ENCODE results near the gene NDUFC1. TPM values are rescaled to one million over a fixed set of nuclear protein-coding genes. Genes with fewer than 3 reads are reported as not detected.
"Not testable (repeated sequence)": the region's sequence is repeated elsewhere in the genome, so short reads cannot be mapped to it uniquely, and the experiment has no call there.

The NDUFC1 gene
- total RNA-seq, 2 experiments from 2014 or later, result 34.6 to 36.5 TPM

GRCh38 chr4:139314047-139314800 is 11.9 kb upstream of the NDUFC1 start:
- no peaks in the 10 kb centered on the region for H3K27me3 Mint-ChIP-seq
- POLR2A ChIA-PET, result no interaction called here
- peak; percentile 50 for ATAC-seq (ENCODE audit: low read depth)
- H3K27ac Mint-ChIP-seq, result peak overlapping the region; percentile 67
- peak overlapping the region; percentile 15 for H3K4me3 Mint-ChIP-seq
- DNase-seq, result no peak
- H3K9me3 Mint-ChIP-seq, result no peaks in the 10 kb centered on the region
- peaks cover 47% of the 10 kb centered on the region for H3K4me1 Mint-ChIP-seq
- peaks cover 30% of the 10 kb centered on the region for H3K36me3 Mint-ChIP-seq

- POLR2A ChIA-PET, result interaction anchor here (2.9 kb wide), 1 partner anchor 11 kb away, joined by 15 read pairs; the partner anchor contains the start of genes NAA15 and NDUFC1
- Mint-ChIP-seq H3K27ac (peak overlapping the region; percentile 17), H3K4me1 (peaks cover 47% of the 10 kb centered on the region), H3K36me3 (peaks cover 30% of the 10 kb centered on the region)
- not testable (repeated sequence) for H3K4me3 Mint-ChIP-seq; H3K9me3 Mint-ChIP-seq; DNase-seq; H3K27me3 Mint-ChIP-seq; ATAC-seq (ENCODE audit: low read depth)
These were observed 11.1 kb upstream of the NDUFC1 start for GRCh38 chr4:139313414-139313813.

DNA sequence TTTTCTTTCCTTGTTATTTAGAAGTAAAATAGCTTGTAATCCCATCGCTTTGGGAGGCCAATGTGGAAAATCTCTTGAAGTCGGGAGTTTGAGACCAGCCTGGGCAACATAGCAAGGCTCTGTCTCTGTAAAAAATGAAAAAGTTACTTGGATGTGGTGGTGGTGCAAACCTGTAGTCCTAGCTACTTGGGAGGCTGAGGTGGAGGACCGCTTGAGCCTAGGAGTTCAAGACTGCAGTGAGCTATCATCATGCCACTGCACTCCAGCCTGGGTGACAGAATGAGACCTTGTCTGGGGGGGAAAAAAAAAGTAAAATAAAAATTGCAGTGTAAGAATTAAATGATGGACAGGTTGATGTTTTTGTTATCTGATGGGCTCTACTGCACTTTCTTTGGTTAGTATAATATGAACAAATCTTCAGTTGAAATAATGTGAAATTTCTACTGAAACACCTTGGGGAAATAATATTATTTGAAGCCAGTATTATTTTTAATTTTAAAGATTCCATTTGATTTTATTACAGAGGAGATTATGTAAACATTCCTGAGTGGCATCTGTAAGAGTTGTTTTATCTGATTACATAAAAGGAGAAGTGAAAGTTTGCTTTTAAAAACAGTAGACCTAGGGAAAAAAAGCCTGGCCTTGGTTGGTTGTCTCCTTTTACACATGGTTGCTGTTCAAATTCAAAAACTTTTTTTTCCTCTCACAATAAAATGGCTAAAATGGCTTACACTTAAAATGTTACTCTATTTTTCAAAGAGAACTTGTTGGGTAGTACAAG is 10.5 kb upstream of the NDUFC1 start:
- no peak overlapping the region for H3K4me3 Mint-ChIP-seq
- H3K27me3 Mint-ChIP-seq, result no peaks in the 10 kb centered on the region
- H3K36me3 Mint-ChIP-seq, result peaks cover 27% of the 10 kb centered on the region
- ATAC-seq (ENCODE audit: low read depth), result no peak
- POLR2A ChIA-PET, result interaction anchor here (2.9 kb wide), 1 partner anchor 11 kb away, joined by 15 read pairs; the partner anchor contains the start of genes NAA15 and NDUFC1
- no peak for DNase-seq
- peak overlapping the region; percentile 17 for H3K27ac Mint-ChIP-seq
- peaks cover 49% of the 10 kb centered on the region for H3K4me1 Mint-ChIP-seq
- no peaks in the 10 kb centered on the region for H3K9me3 Mint-ChIP-seq

DNA sequence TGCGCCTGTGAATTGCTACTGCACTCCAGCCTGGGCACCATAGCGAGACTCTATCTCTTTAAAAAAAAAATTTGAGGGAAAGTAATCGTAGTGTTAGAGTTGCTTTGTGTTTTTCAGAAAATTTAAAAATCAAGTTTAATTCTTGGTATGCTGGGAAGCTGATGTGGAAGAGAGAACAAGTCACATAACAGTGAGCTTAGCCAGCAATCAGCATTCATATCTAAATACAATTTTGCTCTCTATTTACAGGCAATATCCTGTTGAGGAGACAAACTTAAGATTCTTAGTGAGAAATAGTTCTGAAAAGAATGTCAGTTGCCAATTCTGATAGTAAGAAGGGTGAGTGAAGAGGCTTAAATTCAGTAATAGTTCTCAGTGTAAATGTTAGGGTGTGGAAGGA is 9.6 kb upstream of the NDUFC1 start:
- Mint-ChIP-seq H3K9me3 (no peaks in the 10 kb centered on the region), H3K36me3 (peaks cover 25% of the 10 kb centered on the region), H3K27ac (no peak overlapping the region), H3K4me3 (no peak overlapping the region), H3K4me1 (peaks cover 50% of the 10 kb centered on the region), H3K27me3 (no peaks in the 10 kb centered on the region)
- DNase-seq, result no peak
- ATAC-seq (ENCODE audit: low read depth), result no peak
- POLR2A ChIA-PET, result interaction anchor here (0.6 to 2.9 kb wide), 2 partner anchors 10 to 11 kb away, joined by 4 to 15 read pairs; partner anchors contain the start of genes NAA15 and NDUFC1

DNA sequence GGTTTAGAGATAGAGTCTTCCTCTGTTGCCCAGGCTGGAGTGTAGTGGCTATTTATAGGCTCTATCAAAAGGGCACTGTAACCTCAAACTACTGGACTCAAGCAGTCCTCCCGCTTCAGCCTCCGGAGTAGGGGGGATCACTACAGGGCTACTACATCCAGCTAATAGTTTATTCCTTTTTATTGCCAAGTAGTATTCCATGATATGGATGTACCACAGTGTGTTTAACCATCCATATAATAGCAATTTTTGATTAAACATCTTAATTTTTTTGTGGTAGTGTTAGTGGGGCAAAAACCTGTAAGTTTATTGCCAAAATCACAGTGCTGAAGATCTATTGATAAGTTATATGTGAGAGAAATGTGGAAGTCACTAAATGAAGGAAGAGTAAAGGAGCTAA is 2.6 kb upstream of the NDUFC1 start:
- Mint-ChIP-seq H3K9me3 (no peaks in the 10 kb centered on the region), H3K27me3 (no peaks in the 10 kb centered on the region), H3K4me1 (peaks cover 37% of the 10 kb centered on the region), H3K4me3 (no peak overlapping the region), H3K36me3 (peaks cover 32% of the 10 kb centered on the region), H3K27ac (no peak overlapping the region)
- ATAC-seq (ENCODE audit: low read depth), result no peak
- DNase-seq, result no peak
- POLR2A ChIA-PET, result no interaction called here

DNA sequence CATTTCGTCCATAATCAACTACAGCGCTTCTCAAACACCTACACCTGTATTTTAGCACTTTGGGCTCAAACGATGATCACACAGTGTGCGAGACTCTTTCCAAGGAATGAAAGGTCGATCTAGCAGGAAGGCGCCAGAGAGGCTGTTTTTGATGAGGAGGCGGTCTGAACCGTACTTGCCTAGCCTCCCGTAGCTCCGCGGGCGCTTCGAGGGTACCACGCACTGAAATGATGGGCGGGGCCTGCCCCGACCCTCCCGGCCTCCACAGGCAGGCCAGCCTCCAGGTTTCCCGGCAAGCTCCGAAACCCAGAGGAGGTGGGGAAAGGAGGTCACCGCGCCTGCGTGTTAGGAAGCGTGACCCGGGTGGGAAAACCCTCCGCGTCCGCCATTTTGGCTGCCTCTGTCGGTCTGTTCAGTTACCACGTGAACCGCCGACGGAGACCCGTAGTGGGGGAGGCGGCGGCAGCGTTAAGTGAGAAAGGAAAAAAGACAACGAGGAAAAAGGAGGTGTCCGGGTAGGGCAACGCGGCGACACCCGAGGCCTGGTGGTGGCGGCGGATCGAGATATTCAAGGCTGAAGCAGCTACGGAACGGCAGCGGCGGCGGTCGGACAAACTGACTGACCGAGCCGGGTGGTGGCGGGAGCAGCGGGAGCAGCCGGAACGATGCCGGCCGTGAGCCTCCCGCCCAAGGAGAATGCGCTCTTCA is 1.0 kb downstream of the NDUFC1 start, which contains the start of gene NAA15:
Gene NAA15, plus strand, starts transcription at position 393 of the 708 bp plus-strand sequence. Its CDS starts 273 bp downstream, at position 666.
- Mint-ChIP-seq H3K4me3 (peak within 1 kb of the TSS; percentile 93), H3K27ac (peak within 1 kb of the TSS; percentile 95), H3K4me1 (peaks cover 34% of the 10 kb centered on the region), H3K36me3 (peaks cover 22% of the 10 kb centered on the region), H3K27me3 (no peaks in the 10 kb centered on the region), H3K9me3 (no peaks in the 10 kb centered on the region)
- ATAC-seq (ENCODE audit: low read depth) (peak; percentile 90), DNase-seq (peak; percentile 95)
- POLR2A ChIA-PET, result interaction anchor here (0.6 to 3.7 kb wide), 11 partner anchors 11 to 822 kb away, joined by 3 to 20 read pairs (median 6); partner anchors contain the start of genes ELF2 and SETD7

GRCh38 chr4:139300431-139301112 is 1.7 kb downstream of the NDUFC1 start:
- Mint-ChIP-seq H3K27ac (peak overlapping the region; percentile 95), H3K9me3 (no peaks in the 10 kb centered on the region)
- POLR2A ChIA-PET, result interaction anchor here (0.6 to 3.7 kb wide), 11 partner anchors 11 to 255 kb away, joined by 3 to 20 read pairs (median 6); partner anchors contain the start of genes ELF2 and SETD7

DNA sequence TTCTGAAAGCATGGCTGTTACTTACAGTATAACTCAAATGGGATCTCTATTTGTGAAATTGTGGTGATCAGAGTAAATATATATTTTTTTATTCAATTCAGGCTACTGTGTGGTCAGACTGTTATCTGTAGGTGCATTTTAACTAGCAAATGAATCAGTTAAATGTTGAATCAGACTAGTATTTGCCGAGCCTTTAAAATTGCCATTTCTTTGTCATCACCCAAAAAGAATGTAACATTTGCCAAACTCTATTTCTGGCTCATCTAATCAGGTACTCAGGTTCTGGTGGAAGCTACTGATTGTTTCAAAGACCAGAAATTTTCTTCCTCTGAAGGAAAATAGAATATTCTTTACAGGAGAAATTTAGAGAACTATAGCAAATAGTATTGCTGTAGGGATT is 2.7 kb downstream of the NDUFC1 start:
- DNase-seq (no peak), ATAC-seq (ENCODE audit: low read depth) (no peak)
- Mint-ChIP-seq H3K36me3 (peaks cover 13% of the 10 kb centered on the region), H3K27ac (no peak overlapping the region), H3K27me3 (no peaks in the 10 kb centered on the region), H3K4me3 (peak overlapping the region; percentile 93), H3K4me1 (peaks cover 30% of the 10 kb centered on the region), H3K9me3 (no peaks in the 10 kb centered on the region)
- POLR2A ChIA-PET, result interaction anchor here (0.6 kb wide), 1 partner anchor 18 kb away, joined by 3 read pairs; no protein-coding TSS in a partner anchor

More at GRCh38 chr4:139300431-139301112, 1.7 kb downstream of the NDUFC1 start:
- H3K27me3 Mint-ChIP-seq, result no peaks in the 10 kb centered on the region
- DNase-seq (no peak), ATAC-seq (ENCODE audit: low read depth) (peak; percentile 1)
- peaks cover 19% of the 10 kb centered on the region for H3K36me3 Mint-ChIP-seq
- peaks cover 40% of the 10 kb centered on the region for H3K4me1 Mint-ChIP-seq
- H3K4me3 Mint-ChIP-seq, result peak overlapping the region; percentile 93

GRCh38 chr4:139297001-139297410 is 5.3 kb downstream of the NDUFC1 start:
- ATAC-seq (ENCODE audit: low read depth) (no peak), DNase-seq (no peak)
- H3K36me3 Mint-ChIP-seq, result peaks cover 14% of the 10 kb centered on the region
- peaks cover 22% of the 10 kb centered on the region for H3K4me1 Mint-ChIP-seq
- H3K4me3 Mint-ChIP-seq, result no peak overlapping the region
- no peaks in the 10 kb centered on the region for H3K9me3 Mint-ChIP-seq
- no peak overlapping the region for H3K27ac Mint-ChIP-seq
- H3K27me3 Mint-ChIP-seq, result no peaks in the 10 kb centered on the region
- POLR2A ChIA-PET, result no interaction called here

- POLR2A ChIA-PET, result interaction anchor here (1.0 to 1.1 kb wide), 3 partner anchors 118 to 259 kb away, joined by 3 to 5 read pairs (median 3); partner anchors contain the start of gene RAB33B
- Mint-ChIP-seq H3K4me1 (peaks cover 22% of the 10 kb centered on the region), H3K4me3 (peak overlapping the region; percentile 98), H3K27ac (peak overlapping the region; percentile 93), H3K9me3 (no peaks in the 10 kb centered on the region), H3K36me3 (peaks cover 13% of the 10 kb centered on the region), H3K27me3 (no peaks in the 10 kb centered on the region)
- DNase-seq (no peak), ATAC-seq (ENCODE audit: low read depth) (no peak)
These were observed 6.4 kb downstream of the NDUFC1 start for GRCh38 chr4:139295942-139296299.

DNA sequence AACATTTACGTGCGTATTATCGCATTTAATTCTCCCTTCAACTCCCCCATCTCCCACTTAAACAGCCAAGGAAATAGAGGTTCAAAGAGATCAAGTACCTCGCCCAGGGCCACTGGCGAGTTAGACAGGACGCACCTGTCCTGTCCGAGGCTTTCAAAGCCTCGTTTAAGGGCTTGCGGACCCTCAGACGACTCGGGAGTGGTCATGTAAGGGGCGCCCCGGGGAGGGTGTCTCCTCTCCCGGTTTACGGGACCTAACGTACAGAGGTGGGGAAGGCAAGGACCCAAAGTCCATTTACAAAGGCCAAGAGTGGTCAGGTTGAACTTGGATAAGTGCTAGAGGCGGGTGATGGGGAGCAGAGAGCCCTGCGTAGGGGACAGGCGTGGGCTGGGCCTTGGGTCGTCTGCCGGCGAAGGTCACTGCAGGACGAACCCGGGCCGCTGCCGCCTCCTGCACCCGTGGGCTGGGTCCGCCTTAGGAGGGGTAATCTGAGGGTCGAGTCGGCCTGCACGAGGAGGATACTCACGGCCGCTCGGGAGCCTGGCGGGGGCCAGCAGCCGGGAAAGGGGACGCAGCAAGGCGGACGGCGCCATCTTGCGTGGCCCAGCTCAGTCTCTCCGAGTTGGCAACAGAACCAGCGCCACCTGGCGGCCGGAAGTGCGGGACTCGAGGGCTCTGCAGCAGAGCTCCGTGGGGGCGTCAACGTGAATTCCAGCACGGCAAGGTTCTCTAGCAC is 6.9 kb downstream of the NDUFC1 start:
- POLR2A ChIA-PET, result interaction anchor here (1.0 to 1.1 kb wide), 4 partner anchors 13 to 260 kb away, joined by 3 to 5 read pairs (median 3); partner anchors contain the start of gene RAB33B
- peak; percentile 98 for ATAC-seq (ENCODE audit: low read depth)
- peak overlapping the region; percentile 98 for H3K4me3 Mint-ChIP-seq
- no peaks in the 10 kb centered on the region for H3K27me3 Mint-ChIP-seq
- H3K36me3 Mint-ChIP-seq, result peaks cover 13% of the 10 kb centered on the region
- peaks cover 19% of the 10 kb centered on the region for H3K4me1 Mint-ChIP-seq
- H3K27ac Mint-ChIP-seq, result peak overlapping the region; percentile 93
- H3K9me3 Mint-ChIP-seq, result no peaks in the 10 kb centered on the region
- DNase-seq, result peak; percentile 100

Measured in activated naive CD8-positive, alpha-beta T cell treated with anti-CD3 and anti-CD28 coated beads, Interleukin-2, amount 10 ng/mL, durations not matched to agents 7 days and 5 days (primary cell).